Loucy (cell line): ENCODE measurements around the gene ADAMTSL2.

Experiments
- CTCF ChIP-seq: fragments of 200-600 bp; sonication (generic); conservative IDR thresholded peaks from 2 replicates; pipeline ENCODE4 v1.5.1; 2014; ENCODE audit warnings: mild to moderate bottlenecking, antibody characterized with exemption, low read length
- EZH2phosphoT487 ChIP-seq: fragments of 200-600 bp; IDR thresholded peaks from 2 replicates; pipeline ENCODE4 v1.6.1; 2018; ENCODE audit warnings: antibody characterized with exemption, mild to moderate bottlenecking, moderate library complexity, borderline replicate concordance

DNA sequence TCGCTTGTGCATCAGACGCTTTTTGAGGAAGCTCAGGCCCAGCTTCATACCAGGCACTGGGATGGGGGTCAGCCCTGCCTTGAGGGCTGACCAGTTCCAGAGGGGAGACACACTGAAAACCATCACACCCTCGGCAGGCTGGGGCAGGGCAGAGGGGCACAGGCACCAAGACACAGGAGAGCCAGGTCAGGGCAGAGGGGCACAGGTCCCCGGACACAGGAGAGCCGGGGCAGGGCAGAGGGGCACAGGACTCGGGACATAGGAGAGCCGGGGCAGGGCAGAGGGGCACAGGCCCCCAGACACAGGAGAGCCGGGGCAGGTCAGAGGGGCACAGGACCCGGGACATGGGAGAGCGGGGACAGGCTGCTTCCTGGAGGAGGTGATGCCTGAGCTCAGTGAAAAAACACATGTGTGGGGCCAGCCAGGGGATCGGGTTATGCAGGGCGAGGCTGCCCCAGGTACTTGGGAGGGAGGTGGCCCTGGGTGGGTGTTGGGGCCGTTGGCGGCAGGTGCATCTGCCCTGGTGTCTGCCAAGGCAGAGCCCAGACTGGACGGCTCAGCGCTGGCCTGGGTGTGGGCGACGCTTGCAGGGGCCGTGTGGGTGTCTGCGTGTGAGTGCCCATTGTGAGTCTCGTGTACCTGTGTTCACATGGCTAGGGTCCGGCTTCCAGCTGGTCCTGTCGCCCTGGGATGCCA, 40.5 kb upstream of the ADAMTSL2 start:
- TF ChIP-seq CTCF = no peak
- no peak for TF ChIP-seq EZH2phosphoT487
